Muscle of back (tissue), 11 donors: Measurements from ENCODE around the gene ZMIZ2. TPM values are rescaled to one million over a fixed set of nuclear protein-coding genes. Genes with fewer than 3 reads are reported as not detected.

Experiments used
- DNase-seq, 3 donors: peaks; one replicate each; pipeline versions ENCODE4 v3.0.0 to v3.0.0-alpha.2; 2013
- polyA plus RNA-seq, 10 donors: library from polyadenylated mRNA; unstranded; fragments of 120-200 nt; gene quantifications; one replicate each; pipeline ENCODE4 v1.2.1, GENCODE V29; 2013; ENCODE audit not compliant: insufficient read length in 10 of 10

The ZMIZ2 gene
- polyA plus RNA-seq, 10 donors = 22.8 to 48.5 (median 34.0) TPM

- DNase-seq = peak in 1 of 3 donors; percentile 44
Observed at GRCh38 chr7:44755698-44756627, 7.3 kb downstream of the ZMIZ2 start.

- no peak for DNase-seq
Observed at GRCh38 chr7:44756904-44757303, 8.3 kb downstream of the ZMIZ2 start.

GRCh38 chr7:44757311-44757710 lies 8.7 kb downstream of the ZMIZ2 start:
- DNase-seq = peak in 2 of 3 donors; percentile 82 to 90

- no peak for DNase-seq
Observed at GRCh38 chr7:44757739-44758138, 9.1 kb downstream of the ZMIZ2 start.

GRCh38 chr7:44759246-44759645 lies 10.6 kb downstream of the ZMIZ2 start:
- no peak for DNase-seq

GRCh38 chr7:44760034-44760580 lies 11.5 kb downstream of the ZMIZ2 start:
- DNase-seq = no peak

GRCh38 chr7:44761207-44762161 lies 12.8 kb downstream of the ZMIZ2 start:
- peak in 1 of 3 donors; percentile 48 for DNase-seq

GRCh38 chr7:44762300-44762699 lies 13.7 kb downstream of the ZMIZ2 start:
- no peak for DNase-seq

GRCh38 chr7:44762726-44763522 lies 14.3 kb downstream of the ZMIZ2 start:
- DNase-seq = no peak

- DNase-seq = no peak
Observed at GRCh38 chr7:44764081-44764480, 15.4 kb downstream of the ZMIZ2 start.

GRCh38 chr7:44764665-44765578 lies 16.3 kb downstream of the ZMIZ2 start:
- no peak for DNase-seq

GRCh38 chr7:44765579-44766415 lies 17.1 kb downstream of the ZMIZ2 start:
- no peak for DNase-seq

GRCh38 chr7:44766416-44766801 lies 17.8 kb downstream of the ZMIZ2 start:
- no peak for DNase-seq

- peak in 1 of 3 donors; percentile 42 for DNase-seq
Observed at GRCh38 chr7:44767134-44767911, 18.7 kb downstream of the ZMIZ2 start.

GRCh38 chr7:44767912-44768627 lies 19.4 kb downstream of the ZMIZ2 start:
- DNase-seq = peak; percentile 78 to 96 (median 81)

GRCh38 chr7:44768628-44769371 lies 20.2 kb downstream of the ZMIZ2 start:
- DNase-seq = peak in 1 of 3 donors; percentile 53

- DNase-seq = peak in 2 of 3 donors; percentile 31 to 72
Observed at GRCh38 chr7:44769376-44769775, 20.7 kb downstream of the ZMIZ2 start.
